ENCODE results near the gene SARNP. TPM values are rescaled to one million over a fixed set of nuclear protein-coding genes. Genes with fewer than 3 reads are reported as not detected.

SARNP gene
- polyA plus RNA-seq, 2 donors, result 56.2 to 78.7 TPM

DNA sequence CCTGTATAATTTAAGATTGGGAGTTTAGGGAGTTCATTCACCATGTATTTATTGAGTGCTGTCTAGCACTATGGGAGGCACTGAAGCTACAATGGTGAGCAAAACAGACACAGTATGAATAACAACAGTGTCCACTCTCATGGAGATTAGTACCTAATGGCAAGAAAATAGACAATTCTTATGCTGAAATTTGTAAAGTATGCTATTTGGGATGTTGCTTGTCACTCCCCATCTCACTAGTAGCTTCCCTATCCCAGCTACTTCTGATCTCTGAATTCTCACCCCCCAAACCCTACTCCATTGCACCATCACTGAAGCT, 70.7 kb downstream of the SARNP start:
- Histone ChIP-seq H3K27me3 (ENCODE audit: control insufficient read depth in 1 of 2, insufficient read depth in 2 of 2, low read length in 2 of 2) (no peaks in the 10 kb centered on the region), H3K36me3 (ENCODE audit: control insufficient read depth in 2 of 2, insufficient read depth in 2 of 2, low read length in 1 of 2) (peaks cover under 1 to 7% of the 10 kb centered on the region in 2 donors), H3K9me3 (ENCODE audit: control insufficient read depth in 2 of 2, insufficient read depth in 1 of 2, low read depth in 1 of 2, low read length in 1 of 2) (no peaks in the 10 kb centered on the region), H3K4me3 (ENCODE audit: low read depth in 1 of 2, low read length in 2 of 2) (no peak overlapping the region), H3K4me1 (ENCODE audit: control insufficient read depth in 2 of 2, insufficient read depth in 2 of 2, low read length in 1 of 2) (peaks cover 2 to 10% of the 10 kb centered on the region in 2 donors), H3K27ac (ENCODE audit: low read depth in 2 of 2, low read length in 1 of 2) (no peak overlapping the region)

DNA sequence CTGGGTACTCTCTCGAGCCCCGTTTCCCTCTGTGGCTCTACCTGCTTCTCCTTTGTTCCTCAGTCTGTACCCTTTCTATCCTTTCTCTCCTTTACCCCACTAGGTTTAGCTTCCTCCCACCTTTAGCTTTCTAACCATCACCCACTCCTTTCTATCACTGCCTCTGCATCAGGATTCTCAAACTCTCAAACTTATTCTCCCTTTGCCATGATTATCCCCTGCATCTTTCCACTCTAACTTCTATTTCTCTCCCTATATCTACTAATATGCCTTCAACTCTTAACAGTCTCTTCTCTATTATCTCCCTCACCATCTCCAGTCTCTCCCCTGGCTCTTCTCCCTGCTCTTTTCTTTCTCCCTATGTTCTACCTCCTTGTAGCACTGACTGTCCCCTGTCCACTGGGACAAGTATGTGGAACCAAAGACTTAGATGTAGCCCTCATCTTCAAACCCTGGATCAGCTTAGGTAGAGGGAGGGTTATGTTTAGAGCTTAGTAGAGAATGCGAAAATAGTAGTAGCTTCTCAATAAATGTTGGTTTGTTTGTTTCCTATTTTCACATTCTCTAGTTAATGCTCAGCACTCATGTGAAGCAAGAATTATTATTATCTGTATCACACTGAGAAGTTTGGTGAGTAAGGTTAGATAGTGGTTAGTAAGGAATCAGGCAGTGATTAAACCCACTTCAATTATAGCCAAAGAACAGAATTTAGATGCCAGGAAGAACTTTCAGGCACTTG, 71.2 kb downstream of the SARNP start:
- Histone ChIP-seq H3K4me3 (ENCODE audit: low read depth in 1 of 2, low read length in 2 of 2) (no peak overlapping the region), H3K27ac (ENCODE audit: low read depth in 2 of 2, low read length in 1 of 2) (no peak overlapping the region), H3K4me1 (ENCODE audit: control insufficient read depth in 2 of 2, insufficient read depth in 2 of 2, low read length in 1 of 2) (peaks cover 2 to 10% of the 10 kb centered on the region in 2 donors), H3K27me3 (ENCODE audit: control insufficient read depth in 1 of 2, insufficient read depth in 2 of 2, low read length in 2 of 2) (no peaks in the 10 kb centered on the region), H3K9me3 (ENCODE audit: control insufficient read depth in 2 of 2, insufficient read depth in 1 of 2, low read depth in 1 of 2, low read length in 1 of 2) (no peaks in the 10 kb centered on the region), H3K36me3 (ENCODE audit: control insufficient read depth in 2 of 2, insufficient read depth in 2 of 2, low read length in 1 of 2) (peaks cover 0 to 2% of the 10 kb centered on the region in 2 donors)
- 41 to 46% methylated on average over 3 of the region's 3 CpGs for WGBS, 2 donors

DNA sequence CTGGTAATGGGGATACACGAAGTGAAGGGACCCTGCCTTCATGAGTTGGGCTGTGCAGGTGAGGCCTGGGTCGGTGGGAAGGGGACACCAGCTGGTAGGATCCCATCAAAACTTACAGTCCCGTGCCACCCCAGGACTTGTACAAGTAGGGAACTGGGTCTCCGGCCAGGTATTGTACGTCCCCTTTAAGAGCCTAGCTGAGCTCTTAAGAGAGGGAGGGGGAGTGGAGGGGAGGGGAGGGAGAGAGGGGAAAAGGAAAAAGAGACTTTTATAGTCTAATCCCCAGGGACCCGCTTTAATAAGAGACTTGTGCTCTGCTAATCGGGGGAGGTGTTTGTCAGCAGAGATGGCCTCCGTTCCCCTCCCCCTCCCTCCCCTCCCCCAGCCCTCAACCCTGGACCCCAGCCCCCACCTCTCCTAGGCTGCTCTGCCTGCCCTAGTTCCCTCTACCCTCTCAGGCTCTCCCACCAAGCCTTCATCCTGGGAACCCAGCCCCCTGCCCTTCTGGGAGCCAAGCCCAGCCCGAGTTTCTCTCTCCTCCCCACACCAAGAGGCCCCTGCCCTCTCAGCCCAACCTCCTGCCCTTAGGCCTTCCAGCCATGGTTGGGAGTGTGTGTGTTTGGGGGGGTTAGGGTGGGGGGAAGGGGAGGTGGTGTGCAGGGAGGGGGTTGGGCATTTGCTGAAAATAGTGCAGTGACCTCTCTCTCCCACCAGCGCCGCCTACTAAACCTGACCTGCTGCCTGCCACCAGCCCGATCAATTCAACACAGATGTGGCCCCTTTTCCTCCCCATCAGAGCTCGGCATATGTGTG, 72.0 kb downstream of the SARNP start:
- no peaks in the 10 kb centered on the region for H3K36me3 ChIP-seq (ENCODE audit: control insufficient read depth in 2 of 2, insufficient read depth in 2 of 2, low read length in 1 of 2)
- WGBS, 2 donors, result 27 to 30% methylated on average over 13 of the region's 13 CpGs
- peak overlapping the region in 1 of 2 donors; percentile 63 for H3K27ac ChIP-seq (ENCODE audit: low read depth in 2 of 2, low read length in 1 of 2)
- no peak overlapping the region for H3K4me3 ChIP-seq (ENCODE audit: low read depth in 1 of 2, low read length in 2 of 2)
- no peaks in the 10 kb centered on the region for H3K27me3 ChIP-seq (ENCODE audit: control insufficient read depth in 1 of 2, insufficient read depth in 2 of 2, low read length in 2 of 2)
- H3K4me1 ChIP-seq (ENCODE audit: control insufficient read depth in 2 of 2, insufficient read depth in 2 of 2, low read length in 1 of 2), result peaks cover 2 to 10% of the 10 kb centered on the region in 2 donors
- H3K9me3 ChIP-seq (ENCODE audit: control insufficient read depth in 2 of 2, insufficient read depth in 1 of 2, low read depth in 1 of 2, low read length in 1 of 2), result no peaks in the 10 kb centered on the region

DNA sequence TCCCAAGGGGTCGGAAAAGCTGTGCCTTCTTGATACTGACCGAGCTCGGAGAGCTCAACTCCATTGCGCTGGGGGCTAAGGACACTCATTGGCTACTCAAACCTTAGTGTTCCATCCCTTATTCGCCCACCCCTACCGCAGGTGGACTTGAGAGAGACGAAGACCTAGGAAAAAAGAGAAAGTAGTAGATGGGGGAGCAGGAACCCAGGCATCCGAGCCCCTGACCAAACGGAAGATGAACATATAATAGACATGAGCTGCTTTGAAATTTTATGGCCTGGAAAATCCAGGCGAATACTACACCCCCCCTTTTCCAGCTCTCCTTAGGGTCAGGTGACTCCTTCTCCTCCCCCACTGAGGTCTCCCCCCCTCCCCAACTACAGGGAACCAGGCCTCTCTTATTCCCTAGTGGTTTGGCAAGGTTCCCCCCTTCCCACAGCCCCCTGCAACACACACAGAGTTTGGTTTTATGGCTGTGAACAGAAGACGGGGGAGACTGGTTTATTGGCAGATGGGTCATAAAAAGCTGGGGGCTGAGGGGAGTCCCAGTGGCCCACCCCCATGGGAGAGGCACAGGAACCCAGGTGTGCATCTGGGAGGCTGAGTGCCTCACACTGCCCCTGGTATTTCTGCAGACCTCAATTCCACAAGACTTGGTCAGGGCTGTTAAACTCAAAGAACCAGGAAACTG, 73.0 kb downstream of the SARNP start:
- no peaks in the 10 kb centered on the region for H3K27me3 ChIP-seq (ENCODE audit: control insufficient read depth in 1 of 2, insufficient read depth in 2 of 2, low read length in 2 of 2)
- 29% methylated on average over 11 of the region's 11 CpGs for WGBS, 2 donors
- H3K27ac ChIP-seq (ENCODE audit: low read depth in 2 of 2, low read length in 1 of 2), result no peak overlapping the region
- H3K4me1 ChIP-seq (ENCODE audit: control insufficient read depth in 2 of 2, insufficient read depth in 2 of 2, low read length in 1 of 2), result peaks cover 2 to 10% of the 10 kb centered on the region in 2 donors
- H3K9me3 ChIP-seq (ENCODE audit: control insufficient read depth in 2 of 2, insufficient read depth in 1 of 2, low read depth in 1 of 2, low read length in 1 of 2), result no peaks in the 10 kb centered on the region
- no peaks in the 10 kb centered on the region for H3K36me3 ChIP-seq (ENCODE audit: control insufficient read depth in 2 of 2, insufficient read depth in 2 of 2, low read length in 1 of 2)
- peak overlapping the region in 1 of 2 donors; percentile 56 for H3K4me3 ChIP-seq (ENCODE audit: low read depth in 1 of 2, low read length in 2 of 2)

DNA sequence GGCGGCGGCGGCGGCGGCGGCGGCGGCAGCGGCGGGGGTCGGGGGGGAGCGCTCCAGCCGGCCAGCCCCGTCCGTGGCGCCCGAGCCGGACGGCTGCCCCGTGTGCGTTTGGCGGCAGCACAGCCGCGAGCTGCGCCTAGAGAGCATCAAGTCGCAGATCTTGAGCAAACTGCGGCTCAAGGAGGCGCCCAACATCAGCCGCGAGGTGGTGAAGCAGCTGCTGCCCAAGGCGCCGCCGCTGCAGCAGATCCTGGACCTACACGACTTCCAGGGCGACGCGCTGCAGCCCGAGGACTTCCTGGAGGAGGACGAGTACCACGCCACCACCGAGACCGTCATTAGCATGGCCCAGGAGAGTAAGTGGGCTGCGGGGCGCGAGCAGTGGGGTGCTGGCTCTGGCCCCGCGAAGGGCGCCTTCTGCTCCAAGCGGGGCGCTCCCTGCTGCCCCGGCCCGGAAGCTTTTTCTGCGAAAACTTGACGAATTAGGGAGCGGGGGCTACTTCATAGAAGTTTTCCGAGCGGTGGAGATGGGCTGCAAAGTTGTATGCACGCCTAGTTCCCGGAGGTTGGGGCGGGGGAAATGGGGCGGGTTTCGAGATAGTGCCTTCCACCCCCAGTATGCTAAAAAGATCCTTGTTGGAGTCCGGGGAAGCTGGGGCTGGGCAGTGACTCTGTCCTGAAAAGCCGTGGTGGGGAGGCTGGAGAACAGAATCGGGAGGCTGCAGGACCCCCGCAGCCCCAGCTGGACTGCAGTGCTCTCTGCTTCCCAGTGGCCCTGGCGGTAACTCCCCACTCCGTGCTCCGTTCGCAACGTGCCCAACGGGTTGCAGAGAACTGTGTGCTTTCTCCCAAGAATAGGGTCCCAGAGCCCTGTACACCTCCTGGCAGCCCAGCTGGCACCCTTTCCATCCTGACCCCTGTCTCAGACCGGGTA, 73.9 kb downstream of the SARNP start:
- WGBS, 2 donors, result 1% methylated on average over 73 of the region's 73 CpGs
- Histone ChIP-seq H3K36me3 (ENCODE audit: control insufficient read depth in 2 of 2, insufficient read depth in 2 of 2, low read length in 1 of 2) (no peaks in the 10 kb centered on the region), H3K27ac (ENCODE audit: low read depth in 2 of 2, low read length in 1 of 2) (peak overlapping the region; percentile 48 to 51), H3K27me3 (ENCODE audit: control insufficient read depth in 1 of 2, insufficient read depth in 2 of 2, low read length in 2 of 2) (no peaks in the 10 kb centered on the region), H3K4me1 (ENCODE audit: control insufficient read depth in 2 of 2, insufficient read depth in 2 of 2, low read length in 1 of 2) (peaks cover 2 to 10% of the 10 kb centered on the region in 2 donors), H3K9me3 (ENCODE audit: control insufficient read depth in 2 of 2, insufficient read depth in 1 of 2, low read depth in 1 of 2, low read length in 1 of 2) (no peaks in the 10 kb centered on the region), H3K4me3 (ENCODE audit: low read depth in 1 of 2, low read length in 2 of 2) (peak overlapping the region; percentile 53 to 56)

DNA sequence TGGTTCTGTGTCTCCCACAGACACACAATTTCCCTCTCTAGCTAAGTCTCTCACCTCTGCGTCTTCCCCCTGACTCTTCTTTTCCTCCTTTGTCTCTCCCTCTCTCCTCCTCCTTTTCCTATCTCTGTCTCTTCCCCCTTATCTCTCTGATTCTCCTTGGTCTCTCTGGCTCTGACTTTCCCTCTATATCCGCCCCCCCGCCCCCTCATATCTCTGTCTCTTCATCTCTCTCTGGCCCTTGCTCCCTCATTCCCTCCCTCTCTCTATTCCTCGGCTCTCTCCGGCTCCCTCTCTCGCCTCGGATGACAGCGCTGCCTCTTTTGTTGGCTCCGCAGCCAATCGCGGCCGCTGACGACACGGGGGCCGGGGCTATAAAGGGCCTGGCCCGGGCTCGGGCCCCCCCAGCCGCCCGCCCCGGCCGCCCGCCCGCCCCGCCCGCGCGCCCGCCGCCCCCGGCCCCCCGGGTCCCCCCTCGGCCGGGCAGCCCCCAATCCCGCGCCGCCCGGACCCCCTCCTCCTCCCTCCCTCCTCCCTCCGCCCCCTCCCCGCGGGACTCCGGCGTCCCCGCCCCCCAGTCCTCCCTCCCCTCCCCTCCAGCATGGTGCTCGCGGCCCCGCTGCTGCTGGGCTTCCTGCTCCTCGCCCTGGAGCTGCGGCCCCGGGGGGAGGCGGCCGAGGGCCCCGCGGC, 74.7 kb downstream of the SARNP start, which contains the start of gene GDF11:
Gene GDF11, plus strand, starts transcription at position 404 of the 687 bp plus-strand sequence. Its CDS starts 195 bp downstream, at position 599.
- Histone ChIP-seq H3K9me3 (ENCODE audit: control insufficient read depth in 2 of 2, insufficient read depth in 1 of 2, low read depth in 1 of 2, low read length in 1 of 2) (no peaks in the 10 kb centered on the region), H3K36me3 (ENCODE audit: control insufficient read depth in 2 of 2, insufficient read depth in 2 of 2, low read length in 1 of 2) (no peaks in the 10 kb centered on the region), H3K27me3 (ENCODE audit: control insufficient read depth in 1 of 2, insufficient read depth in 2 of 2, low read length in 2 of 2) (no peaks in the 10 kb centered on the region), H3K4me3 (ENCODE audit: low read depth in 1 of 2, low read length in 2 of 2) (peak within 1 kb of the TSS; percentile 53 to 56), H3K27ac (ENCODE audit: low read depth in 2 of 2, low read length in 1 of 2) (peak within 1 kb of the TSS; percentile 48 to 51), H3K4me1 (ENCODE audit: control insufficient read depth in 2 of 2, insufficient read depth in 2 of 2, low read length in 1 of 2) (peaks cover 2 to 10% of the 10 kb centered on the region in 2 donors)
- 0 to 1% methylated on average over 20 to 43 of the region's 53 CpGs for WGBS, 2 donors

DNA sequence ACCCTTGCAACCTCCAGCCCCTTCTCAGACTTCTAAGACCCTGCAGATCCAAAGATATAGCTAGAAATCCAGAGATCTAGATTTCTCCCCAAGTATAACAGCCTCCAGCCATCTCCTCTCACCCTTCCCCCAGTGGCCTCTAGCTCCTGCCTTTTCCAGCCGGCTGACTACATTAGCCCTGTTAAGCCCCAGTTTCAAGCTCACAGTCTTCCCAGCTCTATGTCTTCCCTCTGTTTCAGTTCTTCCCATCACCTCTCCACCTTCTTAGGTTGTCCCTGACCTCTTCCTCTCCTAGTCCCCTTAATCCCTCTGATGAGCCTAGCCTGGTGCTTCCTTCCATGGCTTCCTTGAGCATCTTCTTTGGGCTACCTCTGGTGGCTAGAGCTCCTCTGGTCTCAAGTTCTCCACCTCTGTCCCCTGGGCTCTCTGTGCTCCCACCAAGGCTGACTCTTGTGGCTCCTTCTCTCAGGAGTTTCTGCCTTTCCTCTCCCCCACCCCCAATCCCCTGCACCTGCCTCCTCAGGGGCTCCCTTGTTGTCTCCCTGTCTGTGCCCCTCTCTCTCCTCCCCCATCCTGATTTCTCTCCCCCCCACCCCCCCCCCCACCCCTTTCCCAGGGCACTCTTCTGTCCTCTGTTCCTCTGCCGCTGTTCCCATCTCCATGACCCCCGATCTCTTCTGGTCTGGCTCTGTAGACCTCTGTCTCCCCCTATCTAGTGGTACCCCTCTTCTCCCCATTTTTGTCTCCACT, 75.4 kb downstream of the SARNP start:
- H3K4me1 ChIP-seq (ENCODE audit: control insufficient read depth in 2 of 2, insufficient read depth in 2 of 2, low read length in 1 of 2), result peaks cover 2 to 10% of the 10 kb centered on the region in 2 donors
- no peaks in the 10 kb centered on the region for H3K9me3 ChIP-seq (ENCODE audit: control insufficient read depth in 2 of 2, insufficient read depth in 1 of 2, low read depth in 1 of 2, low read length in 1 of 2)
- no peaks in the 10 kb centered on the region for H3K36me3 ChIP-seq (ENCODE audit: control insufficient read depth in 2 of 2, insufficient read depth in 2 of 2, low read length in 1 of 2)
- no peak overlapping the region for H3K4me3 ChIP-seq (ENCODE audit: low read depth in 1 of 2, low read length in 2 of 2)
- no peaks in the 10 kb centered on the region for H3K27me3 ChIP-seq (ENCODE audit: control insufficient read depth in 1 of 2, insufficient read depth in 2 of 2, low read length in 2 of 2)
- no peak overlapping the region for H3K27ac ChIP-seq (ENCODE audit: low read depth in 2 of 2, low read length in 1 of 2)
- 22 to 24% methylated on average over 3 of the region's 3 CpGs for WGBS, 2 donors

DNA sequence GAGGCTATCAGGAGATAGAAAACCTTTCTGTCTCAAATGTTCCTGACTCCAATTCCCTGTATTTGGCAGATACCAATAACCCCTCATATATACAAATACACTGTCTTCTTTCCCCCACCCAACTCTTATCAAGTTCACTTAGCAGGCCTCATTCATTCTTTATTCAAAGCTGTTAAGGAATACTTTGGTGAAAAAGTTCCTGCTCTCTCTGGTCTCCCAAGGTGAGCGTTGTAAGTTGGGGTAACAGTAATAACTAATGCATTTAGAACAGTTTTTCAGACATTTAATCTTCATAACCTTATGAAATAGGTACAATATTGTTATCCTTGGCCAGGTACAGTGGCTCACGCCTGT, 78.5 kb downstream of the SARNP start:
- peaks cover 1 to 2% of the 10 kb centered on the region in 2 donors for H3K4me1 ChIP-seq (ENCODE audit: control insufficient read depth in 2 of 2, insufficient read depth in 2 of 2, low read length in 1 of 2)
- no peaks in the 10 kb centered on the region for H3K27me3 ChIP-seq (ENCODE audit: control insufficient read depth in 1 of 2, insufficient read depth in 2 of 2, low read length in 2 of 2)
- no peaks in the 10 kb centered on the region for H3K9me3 ChIP-seq (ENCODE audit: control insufficient read depth in 2 of 2, insufficient read depth in 1 of 2, low read depth in 1 of 2, low read length in 1 of 2)
- no peak overlapping the region for H3K4me3 ChIP-seq (ENCODE audit: low read depth in 1 of 2, low read length in 2 of 2)
- H3K36me3 ChIP-seq (ENCODE audit: control insufficient read depth in 2 of 2, insufficient read depth in 2 of 2, low read length in 1 of 2), result no peaks in the 10 kb centered on the region
- WGBS, 2 donors, result 70 to 78% methylated on average over 2 of the region's 2 CpGs
- H3K27ac ChIP-seq (ENCODE audit: low read depth in 2 of 2, low read length in 1 of 2), result no peak overlapping the region
